HEK293 (cell line): ENCODE data around the gene SCN8A.

Experiments used
- CTCF ChIA-PET: fragments of 350-600 bp; formaldehyde crosslinking; extraction: SDS; loops from one replicate; lab custom pipeline; 2021; ENCODE audit warnings: antibody characterized with exemption; lab: Yijun Ruan, JAX
- POLR2A ChIA-PET: fragments of 300-600 bp; formaldehyde crosslinking; extraction: SDS; loops from one replicate; lab custom pipeline; 2020; ENCODE audit warnings: antibody characterized with exemption, inconsistent platforms; lab: Yijun Ruan, JAX
- H3K27ac ChIP-seq: fragments of 200-500 bp; sonication (Bioruptor generic); 2 replicates; pipeline ENCODE4 v1.5.1; 2014; ENCODE audit warnings: low read depth, low read length, control low read depth, inconsistent platforms; ENCODE audit errors: extremely low read depth
- H3K36me3 ChIP-seq, 2 experiments: fragments of 200-500 bp in 1 of 2; sonication (Bioruptor generic) in 1 of 2; 1 replicate in 1 of 2; 2 replicates in 1 of 2; pipeline ENCODE4 v1.5.1; 2014 to 2017; ENCODE audit warnings: inconsistent platforms in 2 of 2, low read length in 2 of 2; ENCODE audit not compliant: control insufficient read depth in 2 of 2, insufficient read depth in 1 of 2
- H3K4me1 ChIP-seq: fragments of 200-500 bp; sonication (Bioruptor generic); 2 replicates; pipeline ENCODE4 v1.5.1; 2014; ENCODE audit warnings: mild to moderate bottlenecking, low read length, inconsistent platforms; ENCODE audit not compliant: control insufficient read depth, insufficient read depth
- H3K4me3 ChIP-seq: 2 replicates; pipeline ENCODE4 v1.5.1; 2011; ENCODE audit warnings: low read depth, mild to moderate bottlenecking, control low read depth, low read length, moderate library complexity
- H3K9me3 ChIP-seq: fragments of 200-500 bp; sonication (Bioruptor generic); 2 replicates; pipeline ENCODE4 v1.5.1; 2014; ENCODE audit warnings: low read depth, low read length, inconsistent platforms; ENCODE audit not compliant: control insufficient read depth, insufficient read depth
- HOXD13 ChIP-seq: sonication (generic); formaldehyde crosslinking; IDR thresholded peaks from 2 replicates; pipeline ENCODE4 v1.8.0; 2022; ENCODE audit warnings: missing genetic modification reagents, borderline replicate concordance
- TCF7L2 ChIP-seq: IDR thresholded peaks from 2 replicates; pipeline ENCODE4 v1.6.1; 2011; ENCODE audit warnings: low read depth, mild to moderate bottlenecking, inconsistent platforms, low read length, moderate library complexity, borderline replicate concordance
- TRIM28 ChIP-seq: IDR thresholded peaks from 2 replicates; pipeline ENCODE4 v1.6.1; 2011; ENCODE audit warnings: low read length, control low read depth, borderline replicate concordance
- ZEB2 ChIP-seq: fragments of 450-650 bp; formaldehyde crosslinking; IDR thresholded peaks from 2 replicates; pipeline ENCODE4 v1.5.1; 2016; ENCODE audit warnings: missing biosample characterization, missing genetic modification characterization
- ZFHX2 ChIP-seq: fragments of 450-650 bp; formaldehyde crosslinking; conservative IDR thresholded peaks from 2 replicates; pipeline ENCODE4 v1.5.1; 2016; ENCODE audit warnings: missing biosample characterization, missing genetic modification characterization
- ZFP41 ChIP-seq: fragments of 450-650 bp; formaldehyde crosslinking; IDR thresholded peaks from 2 replicates; pipeline ENCODE4 v1.5.1; 2016; ENCODE audit warnings: missing biosample characterization, missing genetic modification characterization, borderline replicate concordance
- ZNF10 ChIP-seq: fragments of 450-650 bp; formaldehyde crosslinking; IDR thresholded peaks from 2 replicates; pipeline ENCODE4 v1.5.1; 2017; ENCODE audit warnings: missing biosample characterization, missing genetic modification characterization
- ZNF132 ChIP-seq: fragments of 450-650 bp; formaldehyde crosslinking; IDR thresholded peaks from 2 replicates; pipeline ENCODE4 v1.5.1; 2017; ENCODE audit warnings: missing biosample characterization, missing genetic modification characterization, borderline replicate concordance
- ZNF169 ChIP-seq: fragments of 450-650 bp; formaldehyde crosslinking; IDR thresholded peaks from 2 replicates; pipeline ENCODE4 v1.5.1; 2016; ENCODE audit warnings: missing biosample characterization, missing genetic modification characterization
- ZNF175 ChIP-seq: fragments of 450-650 bp; formaldehyde crosslinking; IDR thresholded peaks from 2 replicates; pipeline ENCODE4 v1.5.1; 2016; ENCODE audit warnings: missing biosample characterization, missing genetic modification characterization
- ZNF211 ChIP-seq: fragments of 450-650 bp; formaldehyde crosslinking; IDR thresholded peaks from 2 replicates; pipeline ENCODE4 v1.5.1; 2016; ENCODE audit warnings: low read depth, missing biosample characterization, missing genetic modification characterization
- ZNF274 ChIP-seq, 2 experiments: fragments of 200-500 bp in 1 of 2; fragments of 450-650 bp in 1 of 2; sonication (Bioruptor generic) in 1 of 2; formaldehyde crosslinking in 1 of 2; IDR thresholded peaks; 2 replicates each; pipeline versions ENCODE4 v1.5.1 to v1.6.1; 2014 to 2016; ENCODE audit warnings: borderline replicate concordance in 1 of 2, inconsistent platforms in 1 of 2, low read length in 1 of 2, missing biosample characterization in 1 of 2, missing genetic modification characterization in 1 of 2
- ZNF324 ChIP-seq: fragments of 450-650 bp; formaldehyde crosslinking; IDR thresholded peaks from 2 replicates; pipeline ENCODE4 v1.5.1; 2016; ENCODE audit warnings: missing biosample characterization, missing genetic modification characterization
- ZNF350 ChIP-seq: fragments of 450-650 bp; formaldehyde crosslinking; IDR thresholded peaks from 2 replicates; pipeline ENCODE4 v1.5.0; 2017; ENCODE audit warnings: missing biosample characterization, mild to moderate bottlenecking, missing genetic modification characterization
- ZNF354C ChIP-seq: fragments of 450-650 bp; formaldehyde crosslinking; IDR thresholded peaks from 2 replicates; pipeline ENCODE4 v1.5.1; 2016; ENCODE audit warnings: missing biosample characterization, missing genetic modification characterization, low read depth, borderline replicate concordance
- ZNF416 ChIP-seq: fragments of 450-650 bp; formaldehyde crosslinking; IDR thresholded peaks from 2 replicates; pipeline ENCODE4 v1.5.1; 2016; ENCODE audit warnings: missing biosample characterization, missing genetic modification characterization
- ZNF544 ChIP-seq: fragments of 450-650 bp; formaldehyde crosslinking; IDR thresholded peaks from 2 replicates; pipeline ENCODE4 v1.5.0; 2017; ENCODE audit warnings: missing biosample characterization, missing genetic modification characterization
- ZNF555 ChIP-seq: fragments of 450-650 bp; formaldehyde crosslinking; conservative IDR thresholded peaks from 2 replicates; pipeline ENCODE4 v1.5.1; 2017; ENCODE audit warnings: missing biosample characterization, mild to moderate bottlenecking, missing genetic modification characterization, inconsistent platforms
- ZNF558 ChIP-seq: fragments of 450-650 bp; formaldehyde crosslinking; IDR thresholded peaks from 2 replicates; pipeline ENCODE4 v1.5.1; 2016; ENCODE audit warnings: missing biosample characterization, missing genetic modification characterization
- ZNF560 ChIP-seq: fragments of 450-650 bp; formaldehyde crosslinking; IDR thresholded peaks from 2 replicates; pipeline ENCODE4 v1.5.1; 2017; ENCODE audit warnings: missing biosample characterization, missing genetic modification characterization, borderline replicate concordance
- ZNF561 ChIP-seq: fragments of 450-650 bp; IDR thresholded peaks from 2 replicates; pipeline ENCODE4 v1.5.1; 2018; ENCODE audit warnings: missing biosample characterization, missing genetic modification characterization, borderline replicate concordance
- ZNF624 ChIP-seq: fragments of 450-650 bp; formaldehyde crosslinking; IDR thresholded peaks from 2 replicates; pipeline ENCODE4 v1.5.1; 2017; ENCODE audit warnings: missing biosample characterization, missing genetic modification characterization
- ZNF645 ChIP-seq: fragments of 450-650 bp; formaldehyde crosslinking; IDR thresholded peaks from 2 replicates; pipeline ENCODE4; 2016; ENCODE audit warnings: missing biosample characterization, missing genetic modification characterization
- ZNF654 ChIP-seq: fragments of 450-650 bp; formaldehyde crosslinking; IDR thresholded peaks from 2 replicates; pipeline ENCODE4 v1.5.1; 2016; ENCODE audit warnings: low read depth, missing biosample characterization, missing genetic modification characterization
- ZNF664 ChIP-seq: fragments of 450-650 bp; formaldehyde crosslinking; IDR thresholded peaks from 2 replicates; pipeline ENCODE4 v1.5.1; 2016; ENCODE audit warnings: missing biosample characterization, missing genetic modification characterization
- ZNF677 ChIP-seq: fragments of 450-650 bp; IDR thresholded peaks from 2 replicates; pipeline ENCODE4 v1.5.0; 2018; ENCODE audit warnings: missing biosample characterization, mild to moderate bottlenecking, missing genetic modification characterization, moderate library complexity
- ZNF776 ChIP-seq: fragments of 450-650 bp; formaldehyde crosslinking; IDR thresholded peaks from 2 replicates; pipeline ENCODE4 v1.5.0; 2017; ENCODE audit warnings: missing biosample characterization, missing genetic modification characterization, borderline replicate concordance
- ZSCAN5A ChIP-seq: fragments of 450-650 bp; formaldehyde crosslinking; IDR thresholded peaks from 2 replicates; pipeline ENCODE4 v1.5.1; 2016; ENCODE audit warnings: missing biosample characterization, missing genetic modification characterization
- TF ChIP-seq, protein P1 (sequence below): fragments of 450-650 bp; formaldehyde crosslinking; conservative IDR thresholded peaks from 2 replicates; pipeline ENCODE4 v1.5.1; 2016; ENCODE audit warnings: low read depth, missing biosample characterization, missing genetic modification characterization

Gene SCN8A

GRCh38 chr12:51645961-51646360 is 54.9 kb downstream of the SCN8A start:
- POLR2A ChIA-PET: no interaction called here
- Histone ChIP-seq H3K27ac (no peak overlapping the region), H3K9me3 (no peaks in the 10 kb centered on the region), H3K4me1 (no peaks in the 10 kb centered on the region), H3K36me3 (no peaks in the 10 kb centered on the region), H3K4me3 (no peak overlapping the region)
- CTCF ChIA-PET: no interaction called here
- no peak for TF ChIP-seq ZNF354C (tag by site-specific recombination)
- no peak for TF ChIP-seq ZNF169
- no peak for TF ChIP-seq ZNF10 (tag by site-specific recombination)
- no peak for TF ChIP-seq TRIM28
- no peak for TF ChIP-seq ZNF175
- TF ChIP-seq, protein P1, sequence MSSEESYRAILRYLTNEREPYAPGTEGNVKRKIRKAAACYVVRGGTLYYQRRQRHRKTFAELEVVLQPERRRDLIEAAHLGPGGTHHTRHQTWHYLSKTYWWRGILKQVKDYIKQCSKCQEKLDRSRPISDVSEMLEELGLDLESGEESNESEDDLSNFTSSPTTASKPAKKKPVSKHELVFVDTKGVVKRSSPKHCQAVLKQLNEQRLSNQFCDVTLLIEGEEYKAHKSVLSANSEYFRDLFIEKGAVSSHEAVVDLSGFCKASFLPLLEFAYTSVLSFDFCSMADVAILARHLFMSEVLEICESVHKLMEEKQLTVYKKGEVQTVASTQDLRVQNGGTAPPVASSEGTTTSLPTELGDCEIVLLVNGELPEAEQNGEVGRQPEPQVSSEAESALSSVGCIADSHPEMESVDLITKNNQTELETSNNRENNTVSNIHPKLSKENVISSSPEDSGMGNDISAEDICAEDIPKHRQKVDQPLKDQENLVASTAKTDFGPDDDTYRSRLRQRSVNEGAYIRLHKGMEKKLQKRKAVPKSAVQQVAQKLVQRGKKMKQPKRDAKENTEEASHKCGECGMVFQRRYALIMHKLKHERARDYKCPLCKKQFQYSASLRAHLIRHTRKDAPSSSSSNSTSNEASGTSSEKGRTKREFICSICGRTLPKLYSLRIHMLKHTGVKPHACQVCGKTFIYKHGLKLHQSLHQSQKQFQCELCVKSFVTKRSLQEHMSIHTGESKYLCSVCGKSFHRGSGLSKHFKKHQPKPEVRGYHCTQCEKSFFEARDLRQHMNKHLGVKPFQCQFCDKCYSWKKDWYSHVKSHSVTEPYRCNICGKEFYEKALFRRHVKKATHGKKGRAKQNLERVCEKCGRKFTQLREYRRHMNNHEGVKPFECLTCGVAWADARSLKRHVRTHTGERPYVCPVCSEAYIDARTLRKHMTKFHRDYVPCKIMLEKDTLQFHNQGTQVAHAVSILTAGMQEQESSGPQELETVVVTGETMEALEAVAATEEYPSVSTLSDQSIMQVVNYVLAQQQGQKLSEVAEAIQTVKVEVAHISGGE: no peak
- TF ChIP-seq ZEB2 (tag by site-specific recombination): no peak
- no peak for TF ChIP-seq ZNF776 (tag by site-specific recombination)
- TF ChIP-seq TCF7L2: no peak
- TF ChIP-seq ZNF624 (tag by site-specific recombination): no peak
- TF ChIP-seq ZFP41 (tag by site-specific recombination): no peak
- TF ChIP-seq ZSCAN5A (tag by site-specific recombination): no peak
- no peak for TF ChIP-seq ZNF664 (tag by site-specific recombination)
- no peak for TF ChIP-seq ZNF324 (tag by site-specific recombination)
- TF ChIP-seq ZNF544 (tag by site-specific recombination): no peak
- no peak for TF ChIP-seq ZNF558
- no peak for TF ChIP-seq ZNF132 (tag by site-specific recombination)
- no peak for TF ChIP-seq ZNF645 (tag by site-specific recombination)
- TF ChIP-seq ZNF211 (tag by site-specific recombination): no peak

DNA sequence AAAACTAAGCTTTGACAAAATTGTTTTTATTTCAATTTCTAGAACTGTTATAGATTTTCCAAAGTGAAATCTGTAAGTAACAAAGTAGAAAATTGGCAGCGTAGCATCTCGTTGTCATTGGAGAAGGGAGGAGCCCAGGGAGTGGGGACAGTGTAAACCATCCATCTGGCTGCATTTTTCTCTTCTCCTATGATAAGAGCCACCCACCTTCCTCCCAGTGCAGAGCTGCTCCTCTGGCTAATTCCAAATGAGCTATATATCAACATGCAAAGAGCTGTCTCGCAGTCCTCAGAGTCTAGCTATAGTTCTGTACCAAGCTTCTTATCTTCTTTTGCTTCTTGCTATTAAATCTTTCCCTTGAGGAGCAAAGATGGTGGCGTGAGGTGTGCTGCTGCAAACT is 56.6 kb downstream of the SCN8A start:
- no peaks in the 10 kb centered on the region for H3K36me3 ChIP-seq
- TF ChIP-seq ZNF654 (tag by site-specific recombination) (no peak), ZFHX2 (tag by site-specific recombination) (no peak), ZNF555 (tag by site-specific recombination) (no peak), ZNF350 (no peak), ZNF416 (tag by site-specific recombination) (no peak), ZNF677 (tag by site-specific recombination) (no peak), HOXD13 (CRISPR knock-in tag) (no peak), ZNF274 (IDR thresholded peaks at IDR 0.05; ENCODE audit: low read length) (no peak), ZNF274 (tag by site-specific recombination; IDR thresholded peaks at IDR 0.05; ENCODE audit: borderline replicate concordance) (no peak), ZNF561 (tag by site-specific recombination) (no peak), ZNF560 (tag by site-specific recombination) (no peak)
- no peak overlapping the region for H3K4me3 ChIP-seq
- ChIA-PET CTCF (no interaction called here), POLR2A (no interaction called here)
- H3K4me1 ChIP-seq: no peaks in the 10 kb centered on the region
- no peaks in the 10 kb centered on the region for H3K9me3 ChIP-seq
- no peak overlapping the region for H3K27ac ChIP-seq
